HEK293 (cell line): Measurements from ENCODE around the gene COL13A1.

Experiments
- ZNF521 ChIP-seq: fragments of 450-650 bp; formaldehyde crosslinking; IDR thresholded peaks from 2 replicates; pipeline ENCODE4 v1.5.1; 2017; ENCODE audit warnings: missing biosample characterization, mild to moderate bottlenecking, missing genetic modification characterization
- TF ChIP-seq, protein P1 (sequence below): fragments of 450-650 bp; formaldehyde crosslinking; IDR thresholded peaks from 2 replicates; pipeline ENCODE4 v1.5.1; 2016; ENCODE audit warnings: missing biosample characterization, missing genetic modification characterization
- TF ChIP-seq, protein P2 (sequence below): IDR thresholded peaks from 2 replicates; pipeline ENCODE4 v1.6.1; 2011; ENCODE audit warnings: mild to moderate bottlenecking, low read depth, low read length, borderline replicate concordance

DNA sequence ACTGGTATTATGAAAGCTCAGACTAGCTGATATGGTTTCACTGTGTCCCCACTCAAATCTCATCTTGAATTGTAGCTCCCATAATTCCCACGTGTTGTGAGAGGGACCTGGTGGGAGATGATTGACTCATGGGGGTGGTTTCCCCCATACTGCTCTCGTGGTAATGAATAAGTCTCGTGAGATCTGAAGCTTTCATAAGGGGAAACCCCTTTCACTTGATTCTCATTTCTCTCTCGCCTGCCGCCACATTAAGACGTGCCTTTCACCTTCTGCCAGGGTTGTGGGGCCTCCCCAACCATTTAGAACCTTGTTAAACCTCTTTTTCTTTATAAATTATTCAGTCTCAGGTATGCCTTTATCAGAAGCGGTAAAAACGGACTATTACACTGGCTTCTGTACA is 40.3 kb downstream of the COL13A1 start:
- no peak for TF ChIP-seq ZNF521 (tag by site-specific recombination)
- TF ChIP-seq, protein P1, sequence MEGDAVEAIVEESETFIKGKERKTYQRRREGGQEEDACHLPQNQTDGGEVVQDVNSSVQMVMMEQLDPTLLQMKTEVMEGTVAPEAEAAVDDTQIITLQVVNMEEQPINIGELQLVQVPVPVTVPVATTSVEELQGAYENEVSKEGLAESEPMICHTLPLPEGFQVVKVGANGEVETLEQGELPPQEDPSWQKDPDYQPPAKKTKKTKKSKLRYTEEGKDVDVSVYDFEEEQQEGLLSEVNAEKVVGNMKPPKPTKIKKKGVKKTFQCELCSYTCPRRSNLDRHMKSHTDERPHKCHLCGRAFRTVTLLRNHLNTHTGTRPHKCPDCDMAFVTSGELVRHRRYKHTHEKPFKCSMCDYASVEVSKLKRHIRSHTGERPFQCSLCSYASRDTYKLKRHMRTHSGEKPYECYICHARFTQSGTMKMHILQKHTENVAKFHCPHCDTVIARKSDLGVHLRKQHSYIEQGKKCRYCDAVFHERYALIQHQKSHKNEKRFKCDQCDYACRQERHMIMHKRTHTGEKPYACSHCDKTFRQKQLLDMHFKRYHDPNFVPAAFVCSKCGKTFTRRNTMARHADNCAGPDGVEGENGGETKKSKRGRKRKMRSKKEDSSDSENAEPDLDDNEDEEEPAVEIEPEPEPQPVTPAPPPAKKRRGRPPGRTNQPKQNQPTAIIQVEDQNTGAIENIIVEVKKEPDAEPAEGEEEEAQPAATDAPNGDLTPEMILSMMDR (tag by site-specific recombination), result no peak
- TF ChIP-seq, protein P2, sequence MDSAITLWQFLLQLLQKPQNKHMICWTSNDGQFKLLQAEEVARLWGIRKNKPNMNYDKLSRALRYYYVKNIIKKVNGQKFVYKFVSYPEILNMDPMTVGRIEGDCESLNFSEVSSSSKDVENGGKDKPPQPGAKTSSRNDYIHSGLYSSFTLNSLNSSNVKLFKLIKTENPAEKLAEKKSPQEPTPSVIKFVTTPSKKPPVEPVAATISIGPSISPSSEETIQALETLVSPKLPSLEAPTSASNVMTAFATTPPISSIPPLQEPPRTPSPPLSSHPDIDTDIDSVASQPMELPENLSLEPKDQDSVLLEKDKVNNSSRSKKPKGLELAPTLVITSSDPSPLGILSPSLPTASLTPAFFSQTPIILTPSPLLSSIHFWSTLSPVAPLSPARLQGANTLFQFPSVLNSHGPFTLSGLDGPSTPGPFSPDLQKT, result no peak
